Esophagus muscularis mucosa (tissue), 3 donors: Measurements from ENCODE around the gene COG4.

Experiments used
- CTCF ChIP-seq, 3 experiments: fragments of 200-600 bp in 2 of 3; fragments of 450-650 bp in 1 of 3; sonication (generic) in 2 of 3; IDR thresholded peaks; one replicate each; pipeline ENCODE4 v1.5.1; 2017 to 2019; ENCODE audit warnings: antibody characterized with exemption in 3 of 3, mild to moderate bottlenecking in 2 of 3, moderate library complexity in 1 of 3
- POLR2A ChIP-seq: fragments of 450-650 bp; IDR thresholded peaks from one replicate; pipeline ENCODE4 v1.6.1; 2017; ENCODE audit warnings: antibody characterized with exemption, moderate library complexity, mild to moderate bottlenecking, low read depth

GRCh38 chr16:70454222-70455034, 68.9 kb downstream of the COG4 start, which contains the start of gene FCSK:
- TF ChIP-seq CTCF (IDR thresholded peaks at IDR 0.05) (no peak), POLR2A (no peak)
